HepG2 (cell line): ENCODE data around the gene ZFAND3. TPM values are rescaled to one million over a fixed set of nuclear protein-coding genes. Genes with fewer than 3 reads are reported as not detected.

ENCODE experiments used
- AKAP8 ChIP-seq: sonication (generic); formaldehyde crosslinking; IDR thresholded peaks from 2 replicates; pipeline ENCODE4 v1.5.1; 2020; ENCODE audit warnings: mild to moderate bottlenecking, missing genetic modification reagents
- FOXC1 ChIP-seq: sonication (generic); formaldehyde crosslinking; IDR thresholded peaks from 2 replicates; pipeline ENCODE4 v1.8.0; 2022; ENCODE audit warnings: mild to moderate bottlenecking, missing genetic modification reagents, borderline replicate concordance
- HCFC1 ChIP-seq: fragments of 150-350 bp; IDR thresholded peaks from 2 replicates; pipeline ENCODE4 v1.6.1; 2014; ENCODE audit warnings: low read depth, low read length
- SKIL ChIP-seq: sonication (generic); formaldehyde crosslinking; IDR thresholded peaks from 2 replicates; pipeline ENCODE4 v1.8.0; 2022; ENCODE audit warnings: missing genetic modification reagents, mild to moderate bottlenecking, moderate library complexity, borderline replicate concordance
- ZBTB40 ChIP-seq, 2 experiments: fragments of 450-650 bp in 1 of 2; sonication (generic) in 1 of 2; formaldehyde crosslinking in 1 of 2; IDR thresholded peaks; 2 replicates each; pipeline versions ENCODE4 v1.6.1 to v1.8.0; 2016 to 2022; ENCODE audit warnings: antibody characterized with exemption in 1 of 2, mild to moderate bottlenecking in 1 of 2, missing genetic modification reagents in 1 of 2
- ZBTB42 ChIP-seq: sonication (generic); formaldehyde crosslinking; IDR thresholded peaks from 2 replicates; pipeline ENCODE4 v1.5.0; 2020; ENCODE audit warnings: mild to moderate bottlenecking, missing genetic modification reagents
- ZNF350 ChIP-seq: sonication (generic); formaldehyde crosslinking; IDR thresholded peaks from 2 replicates; pipeline ENCODE4 v1.4.0; 2020; ENCODE audit warnings: mild to moderate bottlenecking, low read depth, missing genetic modification reagents, borderline replicate concordance
- ZNF580 ChIP-seq: IDR thresholded peaks from 2 replicates; pipeline ENCODE4 v1.6.1; 2016; ENCODE audit warnings: low read depth, borderline replicate concordance
- ZNF747 ChIP-seq: sonication (generic); formaldehyde crosslinking; IDR thresholded peaks from 2 replicates; pipeline ENCODE4 v1.8.1; 2023; ENCODE audit warnings: missing genetic modification reagents, mild to moderate bottlenecking, borderline replicate concordance
- polyA plus RNA-seq, 8 experiments: library from polyadenylated mRNA; depleted of rRNA in 3 of 8; stranded (reverse) in 7 of 8; unstranded in 1 of 8; fragments of >200 nt; fragmentation: Illumina TruSeq in 4 of 8; extraction: Trizol in 4 of 8; gene quantifications; 2 replicates each; pipeline versions ENCODE4 v1.2.1 to v1.2.3, GENCODE V29; 2011 to 2016; ENCODE audit warnings: low read depth in 4 of 8, missing spikeins in 1 of 8, mixed read lengths in 1 of 8; ENCODE audit not compliant: insufficient read depth in 1 of 8
- total RNA-seq, 5 experiments: library from RNA; depleted of rRNA; stranded (reverse); fragments of >200 nt; fragmentation: Illumina TruSeq; extraction: Trizol; gene quantifications; 2 replicates each; pipeline ENCODE4 v1.2.3, GENCODE V29; 2016; ENCODE audit warnings: low read depth in 1 of 5

The ZFAND3 gene
- total and polyA plus RNA-seq, 2 of the 13 experiments (the other 11 are each of a cell fraction or from before 2014, with no cell fraction given), result 16.4 to 17.1 TPM

- TF ChIP-seq AKAP8 (CRISPR knock-in tag) (no peak), ZNF580 (CRISPR knock-in tag) (no peak), FOXC1 (CRISPR knock-in tag) (no peak), ZNF747 (CRISPR knock-in tag) (no peak), SKIL (no peak), ZBTB42 (CRISPR knock-in tag) (no peak), ZBTB40 (IDR thresholded peaks at IDR 0.05) (no peak), ZBTB40 (CRISPR knock-in tag; IDR thresholded peaks at IDR 0.05) (no peak), ZNF350 (CRISPR knock-in tag) (no peak), HCFC1 (no peak)
Measured at GRCh38 chr6:37922563-37922962, 103.0 kb downstream of the ZFAND3 start (continued).
